ENCODE measurements around the gene FGFRL1.

FGFRL1 gene

DNA sequence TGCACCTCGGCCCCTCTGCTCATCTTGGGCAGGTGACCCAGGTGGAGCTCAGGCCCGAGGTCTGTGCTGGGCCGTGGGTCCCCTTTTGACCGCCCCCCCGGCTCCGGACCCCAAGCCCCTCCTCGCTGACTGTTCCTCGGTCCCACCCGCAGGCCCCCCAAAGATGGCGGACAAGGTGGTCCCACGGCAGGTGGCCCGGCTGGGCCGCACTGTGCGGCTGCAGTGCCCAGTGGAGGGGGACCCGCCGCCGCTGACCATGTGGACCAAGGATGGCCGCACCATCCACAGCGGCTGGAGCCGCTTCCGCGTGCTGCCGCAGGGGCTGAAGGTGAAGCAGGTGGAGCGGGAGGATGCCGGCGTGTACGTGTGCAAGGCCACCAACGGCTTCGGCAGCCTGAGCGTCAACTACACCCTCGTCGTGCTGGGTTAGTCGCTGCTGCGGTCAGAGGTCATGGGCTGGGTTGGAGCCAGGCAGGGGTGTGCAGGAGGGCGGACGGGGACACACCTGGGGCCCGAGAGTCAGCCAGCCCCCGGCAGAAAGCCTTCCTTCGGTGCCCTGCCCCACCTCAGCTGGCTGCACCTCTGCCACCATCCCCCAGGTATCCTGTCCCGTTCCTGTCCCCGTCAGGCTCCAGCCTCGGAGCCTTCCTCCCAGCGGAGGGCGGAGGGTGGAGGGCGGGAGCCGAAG lies 10.8 kb downstream of the FGFRL1 start:
- no peak for DNase-seq (ENCODE audit: low spot score)

DNA sequence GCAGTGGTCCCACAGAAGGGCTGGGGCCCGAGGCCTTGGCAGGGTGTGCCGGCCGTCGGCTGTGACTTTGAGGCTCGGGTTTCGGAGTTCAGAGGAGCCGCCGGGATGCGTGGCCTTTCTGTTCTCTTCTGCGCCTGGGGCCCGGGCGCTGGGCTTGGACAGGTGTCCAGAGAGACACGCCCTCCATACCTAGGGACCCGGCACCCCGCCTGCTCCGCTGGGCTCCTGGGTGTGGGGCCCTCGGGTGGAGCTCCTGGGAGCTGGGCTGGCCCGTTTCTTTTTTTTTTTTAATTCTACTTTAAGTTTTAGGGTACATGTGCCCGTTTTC lies 11.3 kb downstream of the FGFRL1 start:
- DNase-seq (ENCODE audit: low spot score): no peak

DNA sequence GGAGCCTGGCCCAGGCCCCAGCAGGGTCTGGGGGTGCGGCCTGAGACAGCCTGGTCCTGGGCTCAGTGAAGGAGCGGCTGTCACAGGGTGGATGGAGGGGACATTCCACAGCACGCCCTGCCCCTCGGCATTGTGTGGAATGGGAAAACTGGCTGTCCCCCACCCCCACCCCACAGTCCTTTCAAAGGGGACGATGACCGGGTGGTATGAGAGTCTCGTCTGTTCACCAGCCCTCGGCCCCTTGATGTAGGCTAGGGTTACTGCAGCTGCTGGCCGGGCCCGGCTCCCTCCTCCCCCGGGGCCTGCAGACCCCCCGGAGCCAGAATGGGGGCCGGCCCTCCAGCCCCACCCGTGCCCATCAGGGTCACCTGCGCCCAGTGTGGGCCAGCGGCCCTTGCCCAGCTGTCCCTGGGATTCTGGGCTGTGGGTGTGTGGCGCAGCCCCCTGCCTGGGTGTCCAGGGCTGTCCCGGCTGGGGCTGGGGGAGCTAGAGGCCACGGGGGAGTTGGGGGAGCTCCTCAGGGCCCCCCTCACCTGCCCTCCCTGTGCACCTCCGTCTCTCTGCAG lies 11.7 kb downstream of the FGFRL1 start:
- no peak for DNase-seq (ENCODE audit: low spot score)

DNA sequence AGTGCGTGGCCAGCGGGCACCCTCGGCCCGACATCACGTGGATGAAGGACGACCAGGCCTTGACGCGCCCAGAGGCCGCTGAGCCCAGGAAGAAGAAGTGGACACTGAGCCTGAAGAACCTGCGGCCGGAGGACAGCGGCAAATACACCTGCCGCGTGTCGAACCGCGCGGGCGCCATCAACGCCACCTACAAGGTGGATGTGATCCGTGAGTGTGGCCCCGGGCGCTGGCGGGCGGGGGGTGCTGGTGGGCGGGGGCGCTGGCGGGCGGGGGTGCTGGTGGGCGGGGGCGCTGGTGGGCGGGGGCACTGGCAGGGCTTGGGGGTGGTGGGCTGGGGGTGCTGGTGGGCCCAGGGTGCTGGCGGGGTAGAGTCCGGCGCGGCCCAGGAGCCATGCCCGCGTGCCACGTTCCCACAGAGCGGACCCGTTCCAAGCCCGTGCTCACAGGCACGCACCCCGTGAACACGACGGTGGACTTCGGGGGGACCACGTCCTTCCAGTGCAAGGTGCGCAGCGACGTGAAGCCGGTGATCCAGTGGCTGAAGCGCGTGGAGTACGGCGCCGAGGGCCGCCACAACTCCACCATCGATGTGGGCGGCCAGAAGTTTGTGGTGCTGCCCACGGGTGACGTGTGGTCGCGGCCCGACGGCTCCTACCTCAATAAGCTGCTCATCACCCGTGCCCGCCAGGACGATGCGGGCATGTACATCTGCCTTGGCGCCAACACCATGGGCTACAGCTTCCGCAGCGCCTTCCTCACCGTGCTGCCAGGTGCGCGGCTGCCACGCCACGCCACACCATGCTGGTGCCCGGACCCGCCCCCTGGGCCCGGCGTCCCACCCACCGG lies 12.7 kb downstream of the FGFRL1 start:
- no peak for DNase-seq (ENCODE audit: low spot score)

DNA sequence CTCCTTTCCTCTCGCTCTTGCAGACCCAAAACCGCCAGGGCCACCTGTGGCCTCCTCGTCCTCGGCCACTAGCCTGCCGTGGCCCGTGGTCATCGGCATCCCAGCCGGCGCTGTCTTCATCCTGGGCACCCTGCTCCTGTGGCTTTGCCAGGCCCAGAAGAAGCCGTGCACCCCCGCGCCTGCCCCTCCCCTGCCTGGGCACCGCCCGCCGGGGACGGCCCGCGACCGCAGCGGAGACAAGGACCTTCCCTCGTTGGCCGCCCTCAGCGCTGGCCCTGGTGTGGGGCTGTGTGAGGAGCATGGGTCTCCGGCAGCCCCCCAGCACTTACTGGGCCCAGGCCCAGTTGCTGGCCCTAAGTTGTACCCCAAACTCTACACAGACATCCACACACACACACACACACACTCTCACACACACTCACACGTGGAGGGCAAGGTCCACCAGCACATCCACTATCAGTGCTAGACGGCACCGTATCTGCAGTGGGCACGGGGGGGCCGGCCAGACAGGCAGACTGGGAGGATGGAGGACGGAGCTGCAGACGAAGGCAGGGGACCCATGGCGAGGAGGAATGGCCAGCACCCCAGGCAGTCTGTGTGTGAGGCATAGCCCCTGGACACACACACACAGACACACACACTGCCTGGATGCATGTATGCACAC lies 13.6 kb downstream of the FGFRL1 start:
- DNase-seq (ENCODE audit: low spot score): no peak

DNA sequence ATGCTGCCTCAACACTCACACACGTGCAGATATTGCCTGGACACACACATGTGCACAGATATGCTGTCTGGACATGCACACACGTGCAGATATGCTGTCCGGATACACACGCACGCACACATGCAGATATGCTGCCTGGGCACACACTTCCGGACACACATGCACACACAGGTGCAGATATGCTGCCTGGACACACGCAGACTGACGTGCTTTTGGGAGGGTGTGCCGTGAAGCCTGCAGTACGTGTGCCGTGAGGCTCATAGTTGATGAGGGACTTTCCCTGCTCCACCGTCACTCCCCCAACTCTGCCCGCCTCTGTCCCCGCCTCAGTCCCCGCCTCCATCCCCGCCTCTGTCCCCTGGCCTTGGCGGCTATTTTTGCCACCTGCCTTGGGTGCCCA lies 14.7 kb downstream of the FGFRL1 start:
- DNase-seq (ENCODE audit: low spot score): no peak

DNA sequence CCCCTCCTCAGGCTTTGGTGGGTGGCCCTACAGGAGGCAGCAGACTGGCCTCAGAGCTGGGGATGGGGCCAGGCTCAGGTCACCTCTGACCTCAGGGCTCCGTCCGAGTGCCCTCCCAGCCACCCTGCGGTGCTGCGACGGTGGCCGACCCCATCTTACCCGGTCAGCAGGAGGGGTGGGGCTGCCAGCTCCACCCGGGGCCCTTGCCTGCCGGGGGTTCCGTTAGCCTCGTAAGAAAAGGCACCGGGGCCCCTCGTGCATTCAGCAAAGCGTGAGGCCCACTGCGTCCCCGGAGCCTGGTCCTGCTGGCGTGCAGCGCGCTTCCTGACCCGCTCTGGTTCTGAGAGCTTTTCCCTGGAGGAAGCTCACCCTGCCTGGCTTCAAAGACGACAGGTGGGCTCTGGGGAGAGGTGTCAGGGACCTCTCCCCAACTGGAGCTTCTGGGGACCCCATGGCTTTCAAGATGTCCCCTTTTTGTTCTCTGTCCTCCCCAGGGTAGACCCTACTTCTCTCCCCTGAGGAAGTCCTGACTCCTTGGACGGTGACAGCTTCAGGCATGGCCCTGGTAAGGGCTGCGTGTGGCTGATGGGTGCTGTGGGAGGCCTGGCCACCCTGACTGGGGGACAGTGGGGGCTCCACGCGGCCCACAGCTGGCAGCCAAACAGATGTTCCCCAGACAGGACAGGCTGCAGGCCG lies 15.9 kb downstream of the FGFRL1 start:
- DNase-seq (ENCODE audit: low spot score): no peak

DNA sequence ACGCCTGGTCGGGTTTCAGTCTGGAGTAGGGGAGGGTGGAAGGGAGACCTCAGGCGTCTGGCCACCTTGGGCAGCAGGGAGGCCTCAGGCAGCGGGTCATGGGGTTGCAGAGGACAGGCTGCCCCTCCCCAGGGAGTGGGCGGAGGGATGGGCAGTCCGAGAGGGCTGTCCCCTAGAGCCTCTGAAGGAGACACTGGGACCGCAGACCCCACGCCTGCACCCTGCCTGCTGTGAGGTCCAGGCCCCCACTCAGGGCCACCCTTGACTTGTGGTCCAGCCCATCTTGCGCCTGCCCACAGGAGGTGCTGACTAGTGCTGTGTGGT lies 16.5 kb downstream of the FGFRL1 start:
- DNase-seq (ENCODE audit: low spot score): no peak

DNA sequence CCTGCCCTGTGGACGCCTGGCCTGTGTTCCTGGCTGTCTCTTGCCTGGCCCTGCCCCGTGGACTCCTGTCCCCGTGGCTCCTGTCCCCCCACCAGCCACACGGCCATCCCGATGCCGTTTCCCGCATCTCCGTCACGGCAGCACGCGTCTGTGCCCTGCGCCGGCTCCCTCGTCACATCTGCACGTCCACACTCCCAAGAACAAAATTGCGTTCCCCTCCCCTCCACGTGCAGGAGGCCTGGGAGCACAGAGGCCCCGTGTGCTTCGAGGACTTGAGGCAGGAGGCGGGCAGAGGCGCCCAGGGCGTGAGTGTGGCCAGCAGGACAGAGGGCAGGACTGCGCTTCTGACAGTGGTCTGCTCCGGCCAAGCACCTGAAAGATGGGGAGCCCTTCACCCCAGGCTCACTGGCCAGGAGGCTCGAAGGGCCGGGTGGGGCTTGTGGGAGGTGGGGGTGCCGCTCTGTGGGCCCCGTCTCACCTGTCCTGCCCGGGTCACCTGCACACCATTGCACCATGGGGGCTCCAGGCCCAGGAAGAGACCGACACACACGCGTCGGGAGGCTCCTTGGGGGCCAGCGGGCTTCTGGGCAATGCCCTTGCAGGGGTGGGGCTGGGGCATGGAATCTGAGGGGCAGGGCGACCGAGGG lies 17.3 kb downstream of the FGFRL1 start:
- DNase-seq (ENCODE audit: low spot score): no peak

DNA sequence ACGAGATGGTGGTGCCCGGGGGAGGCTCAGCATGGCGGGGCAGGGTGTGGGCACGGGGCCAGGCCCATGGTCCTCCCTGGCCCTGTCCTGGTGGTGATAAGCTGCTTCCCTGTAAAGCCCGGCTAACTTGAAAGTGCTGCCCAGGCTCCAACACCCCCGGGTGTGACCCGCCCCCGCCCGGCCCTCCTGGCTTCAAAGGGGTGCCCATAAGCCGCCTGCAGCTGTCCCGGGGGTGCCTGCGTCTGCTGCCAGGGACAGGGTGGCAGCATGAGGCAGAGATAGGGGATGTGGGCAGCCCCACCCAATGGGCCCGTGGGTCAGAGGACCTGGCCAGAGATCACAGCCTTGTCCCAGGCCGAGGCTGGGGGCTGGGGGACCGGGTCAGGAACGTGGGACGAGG lies 18.1 kb downstream of the FGFRL1 start:
- no peak for DNase-seq (ENCODE audit: low spot score)

DNA sequence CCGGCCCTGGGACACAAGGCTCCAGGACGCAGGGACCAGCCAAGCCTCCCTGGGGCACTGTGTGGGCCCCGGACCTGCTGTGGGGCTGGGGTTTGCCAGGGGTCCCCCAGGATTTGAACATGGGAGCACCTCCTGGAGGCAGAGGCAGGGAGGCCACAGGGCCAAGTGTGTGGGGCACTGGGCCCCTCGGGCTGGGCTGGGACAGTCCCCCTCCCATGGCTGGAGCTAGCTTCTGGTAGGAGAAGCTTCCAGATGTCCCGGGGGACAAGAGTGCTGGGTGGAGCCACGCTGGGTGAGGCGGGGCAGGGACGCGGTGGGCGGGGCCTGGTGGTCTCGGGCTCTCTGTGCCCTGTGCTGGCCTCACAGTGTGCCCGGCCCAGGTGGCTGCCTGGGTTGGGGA lies 18.6 kb downstream of the FGFRL1 start:
- DNase-seq (ENCODE audit: low spot score): peak; percentile 49

DNA sequence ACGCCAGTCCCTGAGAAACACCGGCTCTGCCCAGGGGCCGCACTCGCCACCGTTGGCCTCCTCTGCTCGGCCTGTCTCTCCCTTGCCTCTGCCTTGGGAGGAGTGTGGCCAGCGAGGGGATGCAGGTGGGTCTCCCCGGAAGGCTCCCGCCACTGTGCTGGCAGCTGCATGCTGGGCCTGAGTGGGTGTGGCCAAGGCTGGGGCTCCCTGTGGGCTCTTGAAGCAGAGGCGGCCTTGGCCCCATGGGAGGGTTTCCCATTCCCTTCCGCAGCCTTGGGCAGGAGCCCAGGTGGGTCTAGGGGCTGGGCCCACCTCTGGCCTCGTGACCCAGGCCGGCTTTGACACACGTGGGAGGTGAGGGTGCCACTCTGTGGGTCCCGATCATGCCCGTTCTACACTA lies 19.1 kb downstream of the FGFRL1 start:
- DNase-seq (ENCODE audit: low spot score): no peak

DNA sequence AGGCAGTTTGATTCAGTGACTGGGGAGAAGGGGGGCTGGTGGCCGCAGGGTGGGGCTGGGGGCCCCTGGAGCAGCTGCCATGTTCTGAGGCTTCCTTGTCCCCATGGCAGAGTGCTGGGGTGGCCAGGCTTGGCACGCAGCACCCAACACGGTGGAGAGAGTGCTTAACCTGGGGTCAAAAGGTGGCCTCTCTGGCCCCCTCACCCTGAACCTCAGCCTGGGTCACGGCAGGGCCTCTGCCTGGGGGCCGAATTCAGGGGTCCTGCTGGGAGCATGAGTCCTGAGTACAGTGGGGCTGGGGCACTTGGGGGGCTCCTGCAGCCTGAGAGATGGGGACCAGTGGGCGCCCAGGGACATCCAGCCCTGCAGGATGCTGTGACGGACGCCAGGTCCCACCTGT lies 19.9 kb downstream of the FGFRL1 start:
- DNase-seq (ENCODE audit: low spot score): no peak

DNA sequence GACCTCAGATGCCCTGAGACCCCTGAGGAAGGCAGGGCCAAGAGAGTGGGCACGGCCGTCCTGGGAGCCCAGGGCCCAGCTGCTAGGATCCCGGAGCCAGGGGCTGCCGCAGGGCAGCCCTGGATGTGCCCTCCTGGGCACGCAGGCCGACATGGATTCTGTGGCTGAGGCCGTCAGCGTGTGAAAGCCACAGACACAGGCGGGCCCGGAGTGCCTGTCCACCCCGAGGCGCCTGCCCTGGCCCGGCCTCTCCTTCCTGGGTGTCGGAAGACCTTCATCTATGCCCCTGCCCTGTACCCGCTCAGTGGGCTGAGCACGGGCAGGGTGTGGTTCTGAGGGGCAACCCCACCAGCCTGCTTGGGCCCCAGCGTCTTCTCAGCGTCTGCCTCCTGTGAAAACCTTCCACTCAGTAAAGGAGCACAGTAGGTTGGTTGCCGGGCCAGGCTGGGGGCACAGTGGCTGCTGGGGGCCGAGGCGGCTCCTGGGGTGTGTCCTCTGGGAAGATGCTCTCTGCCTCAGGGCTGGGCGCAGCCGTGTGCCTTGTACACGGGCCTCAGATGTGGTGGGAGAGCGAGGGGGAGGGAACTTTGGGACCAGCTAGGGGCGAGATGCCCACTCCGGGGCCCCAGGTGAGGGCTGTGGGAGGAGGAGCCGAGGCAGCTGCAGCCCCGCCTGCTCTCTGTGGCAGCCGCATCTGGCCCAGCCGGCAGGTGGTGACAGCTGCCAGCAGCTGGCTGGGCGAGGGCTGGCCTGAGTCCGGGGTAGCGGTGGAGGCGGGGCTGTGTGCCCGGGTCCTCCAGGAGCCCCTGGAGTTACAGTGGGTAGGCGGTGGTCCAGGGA lies 20.8 kb downstream of the FGFRL1 start:
- no peak for DNase-seq (ENCODE audit: low spot score)

DNA sequence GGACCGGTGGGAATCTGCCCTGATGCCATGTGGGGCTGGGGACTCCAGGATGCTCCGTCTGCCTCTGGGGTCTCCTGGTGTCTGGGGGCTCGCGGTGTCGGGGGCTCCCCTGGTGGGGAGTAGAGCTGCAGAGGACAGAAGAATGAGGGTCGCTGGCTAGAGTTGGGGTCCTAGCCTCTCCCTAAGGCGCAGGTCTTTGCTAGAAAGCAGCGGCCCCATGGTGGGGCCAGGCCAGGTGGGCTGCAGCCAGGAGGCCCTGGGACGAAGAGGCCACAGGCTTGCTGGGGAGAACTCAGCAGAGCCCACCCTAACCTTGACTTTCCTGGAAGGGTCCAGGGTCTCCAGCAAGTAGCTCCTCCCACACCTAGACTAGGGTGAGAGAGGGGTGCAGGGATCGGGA lies 21.4 kb downstream of the FGFRL1 start:
- DNase-seq (ENCODE audit: low spot score): no peak

DNA sequence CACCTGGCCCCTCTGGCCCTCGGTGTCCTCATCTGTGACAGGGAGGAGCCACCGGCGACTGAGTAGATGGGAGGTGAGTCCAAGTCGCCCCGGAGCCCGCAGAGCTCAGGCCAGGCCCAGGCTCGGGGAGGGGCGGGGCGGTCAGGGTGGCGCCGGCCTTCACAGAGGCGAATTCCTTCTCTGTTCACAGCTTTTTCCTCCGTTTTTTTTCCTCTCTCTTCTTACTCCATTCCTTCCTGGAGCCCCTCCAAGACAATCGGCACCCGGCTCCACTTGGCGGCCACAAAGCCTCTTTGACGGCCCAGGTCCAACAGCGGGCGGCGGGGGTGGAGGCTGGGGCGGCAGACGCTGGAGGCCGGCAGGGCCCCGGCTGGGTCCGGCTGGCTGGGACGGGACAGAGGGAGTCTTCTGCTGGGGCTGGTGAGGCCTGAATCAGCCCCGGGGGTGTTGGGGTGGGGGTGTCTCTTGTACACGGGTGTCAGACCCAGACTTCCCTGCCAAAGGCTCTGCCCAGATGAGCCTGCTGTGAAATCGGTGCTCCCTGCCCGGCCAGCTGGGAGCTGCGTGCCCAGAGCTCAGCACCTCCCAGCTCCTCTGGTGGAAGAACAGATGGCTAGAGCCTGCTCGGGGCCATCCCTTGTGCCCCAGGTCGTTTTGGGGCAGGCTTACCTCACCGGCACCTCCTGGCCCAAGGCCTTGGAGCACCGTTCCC lies 22.6 kb downstream of the FGFRL1 start:
- DNase-seq (ENCODE audit: low spot score): no peak

DNA sequence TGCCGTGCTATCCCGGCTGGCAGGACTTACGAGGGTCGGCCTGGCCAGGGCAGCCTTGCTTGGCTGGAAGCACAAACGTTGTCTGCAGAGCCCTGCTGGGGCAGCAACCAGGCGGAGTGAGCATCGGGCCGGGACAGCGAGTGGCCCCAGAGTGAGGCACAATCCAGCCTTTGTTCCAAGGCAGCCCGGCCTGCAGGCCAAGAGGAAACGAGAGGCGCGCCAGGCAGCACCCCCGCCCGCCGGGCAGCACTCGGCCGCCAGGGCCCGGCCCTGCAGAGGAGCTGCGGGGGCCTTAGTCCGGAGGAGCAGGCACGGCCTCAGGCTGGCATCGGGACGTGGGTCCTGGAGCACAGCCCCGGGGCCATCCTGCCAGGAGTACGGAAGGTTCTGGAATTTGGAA lies 24.1 kb downstream of the FGFRL1 start:
- DNase-seq (ENCODE audit: low spot score): no peak

DNA sequence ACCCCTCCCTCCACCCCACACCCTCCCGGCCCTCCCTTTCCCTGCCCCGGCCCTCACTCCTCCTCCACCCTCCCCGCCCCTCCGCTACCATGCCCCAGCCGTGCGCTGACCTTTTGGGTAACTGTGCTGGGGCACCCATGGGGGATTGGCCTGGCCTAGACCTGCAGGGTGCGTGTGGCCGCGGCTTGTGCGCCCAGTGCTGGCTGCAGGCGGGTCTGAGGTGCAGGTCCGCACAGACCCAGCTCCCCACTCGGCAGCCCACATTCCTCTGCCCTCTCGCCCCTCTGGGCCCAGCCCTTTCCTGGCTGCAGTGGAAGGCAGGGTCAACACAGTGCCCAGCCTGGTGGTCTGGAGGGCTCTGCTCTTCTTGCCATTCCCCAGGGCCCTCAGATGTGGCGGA lies 24.7 kb downstream of the FGFRL1 start:
- no peak for DNase-seq (ENCODE audit: low spot score)

DNA sequence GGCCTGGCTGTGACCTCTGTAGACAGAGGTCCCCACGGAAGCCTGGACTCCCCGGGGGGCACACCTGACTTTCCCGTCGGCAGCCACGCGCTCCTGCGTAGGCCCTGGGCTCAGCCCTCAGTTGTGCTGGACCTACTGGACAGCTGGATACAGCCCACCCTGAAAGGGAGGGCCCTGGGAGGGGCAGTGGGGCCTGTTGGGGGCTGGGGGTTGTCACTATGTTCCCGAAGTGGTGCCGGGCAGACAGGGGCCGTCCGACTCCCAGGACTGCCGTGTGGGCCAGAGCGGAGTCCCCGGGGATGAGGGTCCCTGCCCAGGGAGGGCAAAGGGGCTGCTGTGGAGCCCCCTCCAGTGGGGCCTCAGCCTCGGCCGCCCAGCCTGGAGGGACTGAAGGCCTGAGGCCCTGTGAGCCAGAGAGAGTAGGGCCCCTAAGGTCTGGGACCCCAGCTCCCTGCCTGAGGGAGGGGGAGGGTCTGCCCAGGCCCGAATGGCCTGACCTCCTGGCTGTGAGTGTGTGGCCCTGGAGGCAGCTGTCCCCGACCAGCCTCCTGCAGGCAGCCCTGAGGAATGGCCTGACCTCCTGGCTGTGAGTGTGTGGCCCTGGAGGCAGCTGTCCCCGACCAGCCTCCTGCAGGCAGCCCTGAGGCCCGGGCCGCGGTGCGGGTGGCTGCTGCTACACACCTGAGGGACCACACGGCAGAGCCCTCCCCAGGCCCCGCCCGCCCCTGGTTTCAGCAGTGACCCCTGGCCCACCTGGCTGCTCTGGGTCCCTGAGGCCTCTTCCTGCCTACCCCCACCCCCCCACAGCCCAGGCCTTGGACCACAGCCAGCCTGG lies 25.8 kb downstream of the FGFRL1 start:
- no peak for DNase-seq (ENCODE audit: low spot score)
